Renal pelvis (tissue), 4 donors: Measurements from ENCODE around the gene HLA-A. TPM values are rescaled to one million over a fixed set of nuclear protein-coding genes. Genes with fewer than 3 reads are reported as not detected.
"Not testable (repeated sequence)": the region's sequence is repeated elsewhere in the genome, so short reads cannot be mapped to it uniquely, and the experiment has no call there.

Experiments
- DNase-seq: peaks from one replicate; pipeline ENCODE4 v3.0.0-alpha.2; 2013
- polyA plus RNA-seq, 3 donors: library from polyadenylated mRNA; unstranded; fragments of 120-200 nt; gene quantifications; one replicate each; pipeline ENCODE4 v1.2.1, GENCODE V29; 2013; ENCODE audit not compliant: insufficient read length in 3 of 3

HLA-A gene
- polyA plus RNA-seq, 3 donors = 177 to 196 (median 179) TPM

- no peak for DNase-seq
Observed at GRCh38 chr6:29954272-29954671, 11.9 kb downstream of the HLA-A start.

DNA sequence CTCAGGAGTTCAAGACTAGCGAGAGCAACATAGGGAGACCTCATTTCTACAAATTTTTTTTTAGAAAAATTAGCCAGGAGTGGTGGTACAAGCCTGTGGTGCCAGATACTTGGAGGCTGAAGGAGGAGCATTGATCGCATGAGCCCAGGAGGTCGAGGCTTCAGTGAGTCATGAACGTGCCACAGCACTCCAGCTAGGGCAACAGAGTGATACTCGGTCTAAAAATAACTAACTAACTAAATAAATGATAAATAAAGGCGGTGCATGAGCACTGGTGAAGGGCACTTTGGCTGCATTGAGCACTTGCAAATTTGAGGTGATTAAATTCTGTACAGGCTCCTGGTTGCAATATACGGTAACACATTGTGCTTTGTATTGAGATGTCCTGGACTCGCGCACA is 13.5 kb downstream of the HLA-A start:
- no peak for DNase-seq

- no peak for DNase-seq
Observed at GRCh38 chr6:29956518-29956917, 14.2 kb downstream of the HLA-A start.

GRCh38 chr6:29958046-29958445 is 15.7 kb downstream of the HLA-A start:
- no peak for DNase-seq

DNA sequence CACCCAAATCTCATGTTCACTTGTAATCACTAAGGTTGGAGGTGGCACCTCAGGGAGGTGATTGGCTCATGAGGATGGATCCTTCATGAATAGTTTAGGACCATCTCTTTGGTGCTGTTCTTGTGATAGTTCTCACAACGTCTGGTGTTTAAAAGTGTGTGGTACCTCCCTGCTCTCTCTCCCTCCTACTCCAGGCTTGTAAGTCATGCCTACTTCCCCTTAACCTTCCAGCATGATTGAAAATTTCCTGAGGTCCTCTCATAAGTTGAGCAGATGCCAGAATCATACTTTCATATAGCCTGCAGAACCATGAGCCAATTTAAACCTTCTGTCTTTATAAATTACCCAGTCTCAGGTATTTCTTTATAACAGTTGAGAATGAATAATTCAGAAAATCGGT is 16.6 kb downstream of the HLA-A start:
- no peak for DNase-seq

- DNase-seq = no peak
Observed at GRCh38 chr6:29959467-29959866, 17.1 kb downstream of the HLA-A start.

GRCh38 chr6:29961966-29962365 is 19.6 kb downstream of the HLA-A start:
- DNase-seq = no peak

- DNase-seq = not testable (repeated sequence)
Observed at GRCh38 chr6:29963697-29964096, 21.4 kb downstream of the HLA-A start.

DNA sequence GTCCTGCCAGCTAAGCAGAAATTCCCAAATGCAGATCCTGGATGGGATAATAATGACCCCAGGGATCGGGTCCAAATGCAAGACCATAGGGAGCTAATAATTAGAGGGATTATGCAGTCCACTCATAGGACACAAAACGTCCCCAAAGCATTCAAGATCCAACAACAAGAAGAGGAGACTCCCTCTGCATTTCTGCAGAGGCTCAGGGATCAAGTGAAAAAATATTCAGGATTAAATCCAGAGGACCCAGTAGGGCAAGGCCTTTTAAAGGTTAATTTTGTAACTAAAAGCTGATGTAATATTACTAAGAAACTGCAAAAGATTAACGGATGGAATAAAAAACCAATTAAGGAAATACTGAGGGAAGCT is 22.2 kb downstream of the HLA-A start:
- no peak for DNase-seq

DNA sequence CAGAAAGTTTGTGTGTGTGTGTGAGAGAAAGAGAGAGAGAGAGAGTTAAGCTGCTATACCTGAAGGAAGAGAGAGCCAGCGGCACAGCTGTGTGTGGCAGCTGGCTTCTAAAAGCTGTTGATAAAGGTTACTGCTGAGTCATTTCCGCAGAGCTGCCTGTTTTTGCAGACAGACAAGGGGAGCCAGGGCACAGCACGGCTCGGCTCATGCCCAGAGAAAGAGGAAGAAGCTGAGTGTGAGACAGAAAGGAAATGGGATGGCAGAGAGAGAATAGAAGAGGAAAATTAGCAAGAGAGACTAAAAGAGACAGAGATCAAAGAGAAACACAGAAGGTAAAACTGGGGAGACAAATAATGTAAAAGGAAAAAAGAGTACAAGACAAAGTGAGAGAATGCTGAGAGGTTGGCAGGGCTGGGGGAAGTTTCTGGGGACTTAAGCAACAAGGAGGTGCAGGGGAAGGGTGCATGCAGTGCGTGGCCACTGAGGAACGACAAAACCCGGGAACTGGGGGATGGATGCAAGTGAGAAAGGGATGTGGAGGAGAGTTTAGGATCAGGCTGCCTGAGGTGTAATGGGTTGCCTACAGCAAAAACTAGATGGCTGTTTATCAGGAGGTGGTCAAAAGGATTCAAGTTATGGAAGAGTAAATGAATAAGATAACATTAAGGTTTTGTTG is 22.7 kb downstream of the HLA-A start:
- DNase-seq = no peak

DNA sequence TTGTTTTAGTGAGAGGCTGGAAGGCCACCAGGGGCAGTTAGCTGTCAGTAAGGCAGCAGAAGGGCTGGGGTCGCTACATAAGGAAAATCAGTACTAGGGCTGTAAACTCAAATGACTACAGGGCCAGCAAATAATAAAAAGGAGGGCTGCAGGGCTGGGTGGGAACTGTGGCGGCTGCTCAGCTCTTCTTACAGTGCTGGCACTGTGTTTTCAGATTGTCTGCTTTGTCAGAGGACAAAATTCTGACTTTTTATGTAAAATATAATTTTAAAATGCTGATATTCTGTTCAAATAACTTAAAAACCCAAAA is 23.2 kb downstream of the HLA-A start:
- no peak for DNase-seq

DNA sequence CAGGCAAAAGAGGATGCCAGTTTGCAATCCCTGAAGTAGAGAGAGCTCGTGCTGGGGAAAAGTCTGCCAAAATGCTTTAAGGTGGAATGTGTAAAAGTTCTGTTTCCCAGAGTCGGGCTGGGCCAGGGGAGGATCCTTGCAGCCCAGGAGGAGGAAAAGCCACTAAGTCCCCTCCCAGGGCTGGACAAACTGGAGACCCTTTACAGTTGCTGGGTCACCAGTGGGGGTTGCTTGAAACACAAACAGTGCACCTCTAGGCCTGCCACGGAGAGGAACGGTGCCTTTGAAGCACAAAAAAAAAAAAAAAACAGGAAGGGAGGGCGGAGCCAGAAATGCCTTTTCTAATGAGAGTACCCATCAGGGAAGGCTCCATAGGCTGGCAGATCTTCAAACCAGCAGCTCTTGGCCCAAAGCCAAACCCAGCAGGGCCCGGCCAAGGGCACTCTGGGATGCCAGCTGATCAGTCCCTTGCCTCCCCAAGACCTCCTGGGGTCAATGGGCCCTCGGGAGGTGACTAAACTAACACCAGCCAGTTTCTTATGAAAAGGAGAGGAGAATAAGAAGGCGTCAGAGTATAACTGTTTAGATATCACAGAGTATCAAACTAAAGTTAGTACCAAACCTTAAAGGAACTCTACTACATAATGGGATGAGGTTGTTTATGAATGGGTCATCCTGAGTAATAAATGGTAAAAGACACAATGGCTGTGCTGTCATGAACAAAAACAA is 23.7 kb downstream of the HLA-A start:
- DNase-seq = no peak

DNA sequence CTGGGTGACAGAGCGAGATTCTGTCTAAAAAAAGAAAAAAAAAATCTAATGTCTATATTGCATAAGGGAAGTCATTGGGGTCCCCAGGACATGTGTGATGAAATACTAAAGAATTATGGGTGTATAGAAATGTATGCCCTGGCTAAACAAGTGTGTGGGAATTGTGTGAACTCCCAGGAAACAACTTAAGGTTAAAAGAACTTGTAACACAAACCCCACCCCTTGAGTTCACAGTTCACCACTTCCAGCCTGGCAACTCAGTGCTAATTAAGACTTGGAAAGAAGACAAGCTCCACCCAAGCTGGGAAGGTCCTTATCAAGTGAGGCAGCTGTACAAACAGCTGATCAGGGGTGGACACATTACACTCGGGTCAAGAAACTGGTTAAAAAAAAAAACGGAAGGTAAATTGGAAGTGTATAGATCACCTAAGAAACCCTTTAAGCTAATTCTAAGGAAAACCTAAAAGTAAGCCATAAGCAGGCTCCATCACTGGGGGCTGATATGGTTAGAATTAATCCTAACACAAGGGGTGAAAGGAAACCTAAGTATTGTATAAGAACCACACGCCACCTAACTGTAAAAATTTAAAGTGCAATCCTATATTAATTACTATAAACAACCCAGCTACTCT is 25.2 kb downstream of the HLA-A start:
- no peak for DNase-seq

DNA sequence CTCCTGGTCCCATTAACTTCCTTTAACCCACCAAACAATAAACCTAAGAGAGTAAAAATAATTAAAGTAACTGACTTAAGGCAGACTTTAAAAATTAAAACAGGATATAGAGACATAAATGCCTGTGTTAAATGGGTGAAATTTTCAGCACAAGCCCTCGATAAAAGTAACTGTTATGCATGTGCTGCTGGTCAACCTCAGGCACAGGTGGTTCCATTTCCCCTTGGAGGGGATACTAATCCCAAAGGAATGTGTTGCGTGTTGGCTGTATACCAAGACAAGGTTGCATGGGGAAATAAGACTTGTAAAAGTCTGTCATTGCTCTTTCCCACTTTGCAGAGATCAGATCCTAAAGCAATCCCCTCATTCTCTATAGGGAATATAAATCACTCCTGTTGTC is 25.8 kb downstream of the HLA-A start:
- DNase-seq = no peak

DNA sequence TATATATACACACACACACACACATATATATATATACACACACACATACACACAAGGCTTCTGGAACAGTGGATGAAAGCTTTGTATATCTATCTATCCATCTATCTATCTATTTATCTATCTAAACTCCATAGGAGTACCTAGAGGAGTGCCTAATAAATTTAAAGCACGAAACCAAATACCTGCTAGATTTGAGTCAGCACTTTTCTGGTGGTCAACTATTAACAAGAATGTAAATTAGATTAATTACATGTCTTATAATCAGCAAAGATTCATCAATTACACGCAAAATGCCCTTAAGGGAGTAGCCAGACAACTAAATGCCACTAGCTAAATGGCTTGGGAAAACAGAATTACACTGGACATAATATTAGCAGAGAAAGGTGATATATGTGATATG is 26.6 kb downstream of the HLA-A start:
- no peak for DNase-seq

DNA sequence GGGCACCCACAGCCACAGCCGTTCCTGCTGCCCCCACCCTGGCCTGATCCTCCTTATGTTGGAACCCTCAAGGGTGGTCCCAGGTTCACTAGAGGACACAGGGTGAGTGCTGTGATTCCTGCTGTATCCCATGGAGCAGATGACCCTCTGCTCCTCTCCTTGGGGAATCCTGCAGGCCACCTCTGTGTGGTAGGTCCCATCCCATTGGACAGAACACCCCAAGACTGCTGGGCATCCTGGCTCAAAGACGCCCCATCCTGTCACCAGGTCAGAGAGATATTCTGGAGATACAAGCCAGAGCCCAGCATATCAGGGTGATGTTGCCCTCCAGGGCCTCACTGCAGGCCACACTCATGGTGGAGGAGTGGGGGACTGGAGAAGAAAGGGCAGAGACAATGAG is 28.4 kb downstream of the HLA-A start:
- no peak for DNase-seq

GRCh38 chr6:29974901-29975560 is 32.7 kb downstream of the HLA-A start:
- DNase-seq = no peak

- DNase-seq = no peak
Observed at GRCh38 chr6:29975561-29975907, 33.2 kb downstream of the HLA-A start.

DNA sequence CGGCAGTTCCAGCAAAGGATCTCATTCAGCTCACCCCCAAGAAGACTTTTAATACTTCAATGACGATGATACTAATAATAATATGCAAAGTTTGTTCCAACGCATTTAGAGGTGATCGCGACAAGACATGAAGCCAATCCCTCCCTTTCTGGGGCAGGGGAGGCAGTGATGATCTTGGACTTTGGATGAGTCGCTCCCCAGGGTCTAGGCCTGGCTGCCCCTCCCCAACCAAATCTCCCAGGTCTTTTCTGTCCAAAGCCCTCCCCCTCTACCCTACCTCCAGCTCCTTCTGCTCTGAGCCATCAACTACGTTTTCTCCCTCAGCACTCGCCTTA is 33.9 kb downstream of the HLA-A start:
- no peak for DNase-seq

- peak; percentile 55 for DNase-seq
Observed at GRCh38 chr6:29976588-29977424, 34.5 kb downstream of the HLA-A start.

GRCh38 chr6:29977425-29977727 is 35.0 kb downstream of the HLA-A start:
- no peak for DNase-seq

DNA sequence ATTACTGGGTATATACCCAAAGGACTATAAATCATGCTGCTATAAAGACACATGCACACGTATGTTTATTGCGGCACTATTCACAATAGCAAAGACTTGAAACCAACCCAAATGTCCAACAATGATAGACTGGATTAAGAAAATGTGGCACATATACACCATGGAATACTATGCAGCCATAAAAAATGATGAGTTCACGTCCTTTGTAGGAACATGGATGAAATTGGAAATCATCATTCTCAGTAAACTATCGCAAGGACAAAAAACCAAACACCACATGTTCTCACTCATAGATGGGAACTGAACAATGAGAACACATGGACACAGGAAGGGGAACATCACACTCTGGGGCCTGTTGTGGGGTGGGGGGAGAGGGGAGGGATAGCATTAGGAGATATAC is 37.7 kb downstream of the HLA-A start:
- DNase-seq = not testable (repeated sequence)

GRCh38 chr6:29980511-29980910 is 38.2 kb downstream of the HLA-A start:
- no peak for DNase-seq
